Lower leg skin (tissue), 3 donors: ENCODE measurements around the gene IDE.

ENCODE experiments used
- CTCF ChIP-seq, 3 donors: fragments of 450-650 bp; IDR thresholded peaks; one replicate each; pipeline ENCODE4 v1.5.1; 2016; ENCODE audit warnings: antibody characterized with exemption in 3 of 3, mild to moderate bottlenecking in 3 of 3, moderate library complexity in 2 of 3
- POLR2A ChIP-seq, 2 donors: fragments of 450-650 bp; IDR thresholded peaks; one replicate each; pipeline ENCODE4 v1.6.1; 2016 to 2017; ENCODE audit warnings: antibody characterized with exemption in 2 of 2, mild to moderate bottlenecking in 1 of 2, moderate library complexity in 1 of 2

DNA sequence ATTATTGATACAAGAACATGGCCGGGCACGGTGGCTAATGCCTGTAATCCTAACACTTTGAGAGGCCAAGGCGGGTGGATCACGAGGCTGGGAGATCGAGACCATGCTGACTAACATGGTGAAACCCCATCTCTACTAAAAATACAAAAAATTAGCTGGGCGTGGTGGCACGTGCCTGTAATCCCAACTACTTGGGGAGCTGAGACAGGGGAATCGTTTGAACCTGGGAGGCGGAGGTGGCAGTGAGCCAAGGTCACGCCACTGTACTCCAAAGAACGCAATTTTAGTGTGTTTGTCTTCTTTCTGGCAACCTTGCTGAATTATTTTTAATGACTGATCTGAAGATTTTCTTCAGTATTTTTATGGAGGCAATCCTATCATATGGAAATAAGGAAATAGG lies 46.2 kb downstream of the IDE start:
- TF ChIP-seq CTCF (IDR thresholded peaks at IDR 0.05) (no peak), POLR2A (IDR thresholded peaks at IDR 0.05) (no peak)
